Memory B cell (primary cell): Measurements from ENCODE around the gene STAT4.

ENCODE experiments used
- ATAC-seq: fragments of 150-1000 bp; cut with Tn5 transposase; 2 replicates; pipeline ENCODE4 v1.10.0; 2021; ENCODE audit warnings: low read depth, mild to moderate bottlenecking, moderate library complexity
- DNase-seq, 2 donors: peaks; one replicate each; pipeline ENCODE4 v3.0.0; 2022; ENCODE audit warnings: low spot score in 2 of 2
- H3K27ac Mint-ChIP-seq: one replicate; pipeline ENCODE4 v1.8.0; 2022; ENCODE audit warnings: mild to moderate bottlenecking, moderate library complexity, mixed read lengths
- H3K27me3 Mint-ChIP-seq: one replicate; pipeline ENCODE4 v1.8.0; 2022; ENCODE audit warnings: mixed read lengths
- H3K36me3 Mint-ChIP-seq: one replicate; pipeline ENCODE4 v1.8.0; 2022; ENCODE audit warnings: mild to moderate bottlenecking, mixed read lengths
- H3K4me1 Mint-ChIP-seq: one replicate; pipeline ENCODE4 v1.8.0; 2022; ENCODE audit warnings: mixed read lengths
- H3K4me3 Mint-ChIP-seq: one replicate; pipeline ENCODE4 v1.8.0; 2022; ENCODE audit warnings: mild to moderate bottlenecking, moderate library complexity, mixed read lengths
- H3K9me3 Mint-ChIP-seq: one replicate; pipeline ENCODE4 v1.8.0; 2022; ENCODE audit warnings: mixed read lengths

Gene STAT4

GRCh38 chr2:190981333-190981732 is 169.5 kb downstream of the STAT4 start:
- Mint-ChIP-seq H3K9me3 (no peaks in the 10 kb centered on the region), H3K36me3 (peaks cover 57% of the 10 kb centered on the region), H3K4me3 (no peak overlapping the region), H3K27me3 (no peaks in the 10 kb centered on the region), H3K4me1 (no peaks in the 10 kb centered on the region), H3K27ac (peak overlapping the region; percentile 40)
- no peak for DNase-seq
- no peak for ATAC-seq

GRCh38 chr2:190980630-190981209 is 170.1 kb downstream of the STAT4 start:
- H3K4me1 Mint-ChIP-seq = no peaks in the 10 kb centered on the region
- H3K36me3 Mint-ChIP-seq = peaks cover 54% of the 10 kb centered on the region
- H3K9me3 Mint-ChIP-seq = no peaks in the 10 kb centered on the region
- no peak for ATAC-seq
- H3K27ac Mint-ChIP-seq = peak overlapping the region; percentile 40
- no peak for DNase-seq
- H3K27me3 Mint-ChIP-seq = no peaks in the 10 kb centered on the region
- no peak overlapping the region for H3K4me3 Mint-ChIP-seq

- Mint-ChIP-seq H3K4me3 (no peak overlapping the region), H3K27me3 (no peaks in the 10 kb centered on the region), H3K27ac (peak overlapping the region; percentile 40), H3K36me3 (peaks cover 51% of the 10 kb centered on the region), H3K4me1 (no peaks in the 10 kb centered on the region), H3K9me3 (no peaks in the 10 kb centered on the region)
- DNase-seq (no peak), ATAC-seq (no peak)
These were observed 170.7 kb downstream of the STAT4 start for GRCh38 chr2:190979906-190980629.
